ENCODE measurements around the gene SLC6A6. TPM values are rescaled to one million over a fixed set of nuclear protein-coding genes. Genes with fewer than 3 reads are reported as not detected.
A peak's percentile ranks its signal among the peaks of the same experiment; 100 is the strongest.

The SLC6A6 gene
- total RNA-seq, 1 donor from 2014 or later, result 7.1 TPM

GRCh38 chr3:14416453-14416852 lies 14.0 kb downstream of the SLC6A6 start:
- DNase-seq (ENCODE audit: low read depth in 2 of 2), result no peak

GRCh38 chr3:14418296-14419250 lies 16.2 kb downstream of the SLC6A6 start:
- DNase-seq (ENCODE audit: low read depth in 2 of 2), result no peak

- DNase-seq (ENCODE audit: low read depth in 2 of 2), result no peak
Observed at GRCh38 chr3:14422016-14422963, 19.9 kb downstream of the SLC6A6 start.

GRCh38 chr3:14423197-14423743 lies 20.9 kb downstream of the SLC6A6 start:
- DNase-seq (ENCODE audit: low read depth in 2 of 2), result no peak

- no peak for DNase-seq (ENCODE audit: low read depth in 2 of 2)
Observed at GRCh38 chr3:14423963-14424362, 21.6 kb downstream of the SLC6A6 start.

- no peak for DNase-seq (ENCODE audit: low read depth in 2 of 2)
Observed at GRCh38 chr3:14424711-14425580, 22.5 kb downstream of the SLC6A6 start.

GRCh38 chr3:14425581-14426304 lies 23.3 kb downstream of the SLC6A6 start:
- DNase-seq (ENCODE audit: low read depth in 2 of 2), result no peak

- no peak for DNase-seq (ENCODE audit: low read depth in 2 of 2)
Observed at GRCh38 chr3:14426305-14426620, 23.9 kb downstream of the SLC6A6 start.

GRCh38 chr3:14428087-14429033 lies 26.0 kb downstream of the SLC6A6 start:
- DNase-seq (ENCODE audit: low read depth in 2 of 2), result no peak

- DNase-seq (ENCODE audit: low read depth in 2 of 2), result no peak
Observed at GRCh38 chr3:14429237-14429636, 26.8 kb downstream of the SLC6A6 start.

- no peak for DNase-seq (ENCODE audit: low read depth in 2 of 2)
Observed at GRCh38 chr3:14429640-14430039, 27.2 kb downstream of the SLC6A6 start.

- no peak for DNase-seq (ENCODE audit: low read depth in 2 of 2)
Observed at GRCh38 chr3:14430053-14430452, 27.6 kb downstream of the SLC6A6 start.

- no peak for DNase-seq (ENCODE audit: low read depth in 2 of 2)
Observed at GRCh38 chr3:14430706-14431451, 28.5 kb downstream of the SLC6A6 start.

GRCh38 chr3:14431452-14431916 lies 29.1 kb downstream of the SLC6A6 start:
- no peak for DNase-seq (ENCODE audit: low read depth in 2 of 2)

GRCh38 chr3:14431917-14432834 lies 29.8 kb downstream of the SLC6A6 start:
- peak; percentile 72 to 91 for DNase-seq (ENCODE audit: low read depth in 2 of 2)

GRCh38 chr3:14433106-14433505 lies 30.7 kb downstream of the SLC6A6 start:
- DNase-seq (ENCODE audit: low read depth in 2 of 2), result no peak

GRCh38 chr3:14434126-14434497 lies 31.7 kb downstream of the SLC6A6 start:
- peak in 1 of 2 donors; percentile 59 for DNase-seq (ENCODE audit: low read depth in 2 of 2)
